HG03045 (cell line): ENCODE results near the gene TM4SF5.

Experiments used
- ATAC-seq: cut with Tn5 transposase; IDR thresholded peaks from one replicate; pipeline ENCODE4 v1.9.1; 2021; ENCODE audit warnings: mild to moderate bottlenecking, moderate library complexity; ENCODE audit not compliant: unreplicated experiment

The TM4SF5 gene

GRCh38 chr17:4823373-4824089 is 51.8 kb downstream of the TM4SF5 start:
- ATAC-seq, result no peak

GRCh38 chr17:4827399-4827798 is 55.7 kb downstream of the TM4SF5 start:
- no peak for ATAC-seq

- peak; percentile 7 for ATAC-seq
Observed at GRCh38 chr17:4832829-4833177, 61.1 kb downstream of the TM4SF5 start.
